Tibial nerve (tissue), 4 donors: ENCODE results near the gene KRTAP19-4. TPM values are rescaled to one million over a fixed set of nuclear protein-coding genes. Genes with fewer than 3 reads are reported as not detected.

Experiments used
- DNase-seq, 2 donors: peaks; one replicate each; pipeline ENCODE4 v3.0.0-alpha.2; 2019; ENCODE audit warnings: low spot score in 2 of 2
- H3K27ac ChIP-seq, 4 donors: fragments of 200-600 bp; sonication (generic) in 3 of 4; one replicate each; pipeline ENCODE4 v1.5.1; 2017 to 2019; ENCODE audit warnings: mild to moderate bottlenecking in 1 of 4
- H3K27me3 ChIP-seq, 2 donors: fragments of 200-600 bp; sonication (generic) in 1 of 2; one replicate each; pipeline versions ENCODE4 v1.5.1 to v1.6.0; 2017 to 2019
- H3K36me3 ChIP-seq, 3 donors: fragments of 200-600 bp; sonication (generic); one replicate each; pipeline ENCODE4 v1.5.1; 2018 to 2019
- H3K4me1 ChIP-seq, 4 donors: fragments of 200-600 bp; sonication (generic) in 3 of 4; one replicate each; pipeline ENCODE4 v1.5.1; 2017 to 2019
- H3K4me3 ChIP-seq, 4 donors: fragments of 200-600 bp; sonication (generic) in 3 of 4; one replicate each; pipeline ENCODE4 v1.5.1; 2017 to 2019; ENCODE audit warnings: mild to moderate bottlenecking in 1 of 4, moderate library complexity in 1 of 4
- H3K9me3 ChIP-seq, 4 donors: fragments of 200-600 bp; sonication (generic) in 3 of 4; one replicate each; pipeline ENCODE4 v1.5.1; 2017 to 2019
- CTCF ChIP-seq, 5 experiments: fragments of 200-600 bp in 3 of 5; fragments of 450-650 bp in 2 of 5; sonication (generic) in 3 of 5; IDR thresholded peaks; one replicate each; pipeline ENCODE4 v1.5.1; 2016 to 2019; ENCODE audit warnings: antibody characterized with exemption in 5 of 5, mild to moderate bottlenecking in 3 of 5, moderate library complexity in 2 of 5
- EP300 ChIP-seq, 2 donors: sonication (generic); formaldehyde crosslinking; IDR thresholded peaks; one replicate each; pipeline ENCODE4 v1.6.1; 2017; ENCODE audit warnings: antibody characterized with exemption in 2 of 2, mild to moderate bottlenecking in 1 of 2
- POLR2A ChIP-seq, 2 donors: fragments of 450-650 bp; IDR thresholded peaks; one replicate each; pipeline ENCODE4 v1.6.1; 2017; ENCODE audit warnings: antibody characterized with exemption in 2 of 2, mild to moderate bottlenecking in 2 of 2, moderate library complexity in 2 of 2
- WGBS, 2 donors: methylation state at CpG; one replicate each; pipeline ENCODE4 v1.1.5; 2018; 5-methylcytosine and 5-hydroxymethylcytosine counted together
- total RNA-seq, 4 donors: library from RNA; depleted of rRNA; stranded (reverse); fragments of >200 nt; gene quantifications; one replicate each; pipeline ENCODE4 v1.1.0, GENCODE V29; 2016

Gene KRTAP19-4
- total RNA-seq, 4 donors from 2014 or later = not detected

GRCh38 chr21:30502041-30502440, 5.1 kb upstream of the KRTAP19-4 start, which contains the start of gene KRTAP19-5:
KRTAP19-5 (minus strand) TSS chr21:30502141; CDS start chr21:30502090, 51 bp downstream.
- H3K4me3 ChIP-seq = no peak within 1 kb of the TSS
- no peak for DNase-seq
- no peaks in the 10 kb centered on the region for H3K36me3 ChIP-seq
- no peaks in the 10 kb centered on the region for H3K4me1 ChIP-seq
- 73 to 77% methylated on average over 6 of the region's 6 CpGs for WGBS, 2 donors
- no peaks in the 10 kb centered on the region for H3K9me3 ChIP-seq
- no peaks in the 10 kb centered on the region for H3K27me3 ChIP-seq
- no peak for TF ChIP-seq EP300 (IDR thresholded peaks at IDR 0.05)
- TF ChIP-seq POLR2A (IDR thresholded peaks at IDR 0.05) = no peak
- H3K27ac ChIP-seq = no peak within 1 kb of the TSS

GRCh38 chr21:30491963-30492428, 5.0 kb downstream of the KRTAP19-4 start, which contains the start of gene KRTAP19-3:
KRTAP19-3 (minus strand) TSS chr21:30492013; CDS start chr21:30491957, 56 bp downstream.
- TF ChIP-seq POLR2A (IDR thresholded peaks at IDR 0.05) (no peak), EP300 (IDR thresholded peaks at IDR 0.05) (no peak), CTCF (IDR thresholded peaks at IDR 0.05) (no peak)
- no peak within 1 kb of the TSS for H3K27ac ChIP-seq
- no peaks in the 10 kb centered on the region for H3K27me3 ChIP-seq
- no peaks in the 10 kb centered on the region for H3K36me3 ChIP-seq
- no peaks in the 10 kb centered on the region for H3K9me3 ChIP-seq
- no peak for DNase-seq
- WGBS, 2 donors = 80 to 87% methylated on average over 2 of the region's 2 CpGs
- no peak within 1 kb of the TSS for H3K4me3 ChIP-seq
- H3K4me1 ChIP-seq = no peaks in the 10 kb centered on the region

GRCh38 chr21:30487336-30487735, 9.6 kb downstream of the KRTAP19-4 start, which contains the start of gene KRTAP19-2:
KRTAP19-2 (minus strand) TSS chr21:30487436; CDS start chr21:30487348, 88 bp downstream.
- WGBS, 2 donors = 88 to 95% methylated on average over 2 of the region's 2 CpGs

GRCh38 chr21:30486180-30486579, 10.8 kb downstream of the KRTAP19-4 start:
- Histone ChIP-seq H3K9me3 (peaks cover 0 to 14% (median 0%) of the 10 kb centered on the region in 4 donors), H3K4me1 (no peaks in the 10 kb centered on the region), H3K4me3 (no peak overlapping the region), H3K27ac (no peak overlapping the region), H3K36me3 (no peaks in the 10 kb centered on the region), H3K27me3 (no peaks in the 10 kb centered on the region)
- 65 to 67% methylated on average over 2 of the region's 2 CpGs for WGBS, 2 donors
- DNase-seq = no peak
- TF ChIP-seq POLR2A (IDR thresholded peaks at IDR 0.05) (no peak), EP300 (IDR thresholded peaks at IDR 0.05) (no peak), CTCF (IDR thresholded peaks at IDR 0.05) (no peak)

More at GRCh38 chr21:30487336-30487735, 9.6 kb downstream of the KRTAP19-4 start, which contains the start of gene KRTAP19-2:
- Histone ChIP-seq H3K27ac (no peak within 1 kb of the TSS), H3K27me3 (no peaks in the 10 kb centered on the region), H3K9me3 (peaks cover 0 to 14% (median 0%) of the 10 kb centered on the region in 4 donors), H3K4me1 (no peaks in the 10 kb centered on the region), H3K36me3 (no peaks in the 10 kb centered on the region), H3K4me3 (no peak within 1 kb of the TSS)
- DNase-seq = no peak
- TF ChIP-seq POLR2A (IDR thresholded peaks at IDR 0.05) (no peak), EP300 (IDR thresholded peaks at IDR 0.05) (no peak), CTCF (IDR thresholded peaks at IDR 0.05) (no peak)

GRCh38 chr21:30482130-30482529, 14.8 kb downstream of the KRTAP19-4 start:
- Histone ChIP-seq H3K36me3 (no peaks in the 10 kb centered on the region), H3K4me1 (no peaks in the 10 kb centered on the region), H3K27ac (no peak overlapping the region), H3K27me3 (no peaks in the 10 kb centered on the region), H3K4me3 (no peak overlapping the region), H3K9me3 (peaks cover 0 to 14% (median 0%) of the 10 kb centered on the region in 4 donors)
- WGBS, 2 donors = 41 to 42% methylated on average over 2 of the region's 2 CpGs
- DNase-seq = no peak
- TF ChIP-seq EP300 (IDR thresholded peaks at IDR 0.05) (no peak), CTCF (IDR thresholded peaks at IDR 0.05) (no peak), POLR2A (IDR thresholded peaks at IDR 0.05) (no peak)
